ENCODE measurements around the gene AUTS2.

AUTS2 gene

GRCh38 chr7:69598081-69598486, at the start of gene AUTS2:
AUTS2 (plus strand) TSS chr7:69598475; CDS start chr7:69599654, 1,179 bp downstream.
- DNase-seq = peak; percentile 44

- no peak for DNase-seq
Measured at GRCh38 chr7:69550991-69551390, 47.3 kb upstream of the AUTS2 start.

- no peak for DNase-seq
Measured at GRCh38 chr7:69553190-69553589, 45.1 kb upstream of the AUTS2 start.

- no peak for DNase-seq
Measured at GRCh38 chr7:69561266-69561960, 36.9 kb upstream of the AUTS2 start.

GRCh38 chr7:69564454-69565417, 33.5 kb upstream of the AUTS2 start:
- no peak for DNase-seq

GRCh38 chr7:69567800-69568199, 30.5 kb upstream of the AUTS2 start:
- DNase-seq = no peak

GRCh38 chr7:69568266-69568665, 30.0 kb upstream of the AUTS2 start:
- no peak for DNase-seq

- no peak for DNase-seq
Measured at GRCh38 chr7:69575651-69576050, 22.6 kb upstream of the AUTS2 start.

- no peak for DNase-seq
Measured at GRCh38 chr7:69577221-69577620, 21.1 kb upstream of the AUTS2 start.

GRCh38 chr7:69585169-69585568, 13.1 kb upstream of the AUTS2 start:
- no peak for DNase-seq

GRCh38 chr7:69586321-69586720, 12.0 kb upstream of the AUTS2 start:
- no peak for DNase-seq

- DNase-seq = no peak
Measured at GRCh38 chr7:69588773-69589172, 9.5 kb upstream of the AUTS2 start.

GRCh38 chr7:69591805-69592204, 6.5 kb upstream of the AUTS2 start:
- no peak for DNase-seq

- no peak for DNase-seq
Measured at GRCh38 chr7:69593511-69593910, 4.8 kb upstream of the AUTS2 start.

GRCh38 chr7:69595415-69595814, 2.9 kb upstream of the AUTS2 start:
- DNase-seq = no peak

GRCh38 chr7:69596056-69596455, 2.2 kb upstream of the AUTS2 start:
- DNase-seq = no peak

GRCh38 chr7:69596723-69597277, 1.5 kb upstream of the AUTS2 start:
- DNase-seq = no peak

- DNase-seq = no peak
Measured at GRCh38 chr7:69597278-69598076, 798 bp upstream of the AUTS2 start.

- no peak for DNase-seq
Measured at GRCh38 chr7:69598487-69599285, 411 bp downstream of the AUTS2 start.

- DNase-seq = no peak
Measured at GRCh38 chr7:69599286-69599954, 1.1 kb downstream of the AUTS2 start.

GRCh38 chr7:69599955-69600709, 1.9 kb downstream of the AUTS2 start:
- DNase-seq = no peak
